ENCODE measurements around the gene PLCL1. TPM values are rescaled to one million over a fixed set of nuclear protein-coding genes. Genes with fewer than 3 reads are reported as not detected.

PLCL1 gene
- total RNA-seq, 1 donor from 2014 or later, result 1.2 TPM

- Mint-ChIP-seq H3K27me3 (ENCODE audit: unreplicated experiment) (no peaks in the 10 kb centered on the region), H3K27ac (ENCODE audit: unreplicated experiment) (no peak overlapping the region), H3K36me3 (ENCODE audit: unreplicated experiment) (no peaks in the 10 kb centered on the region), H3K4me3 (ENCODE audit: unreplicated experiment) (no peak overlapping the region), H3K9me3 (ENCODE audit: unreplicated experiment) (no peaks in the 10 kb centered on the region), H3K4me1 (ENCODE audit: unreplicated experiment) (peaks cover 15% of the 10 kb centered on the region)
- no peak for DNase-seq (ENCODE audit: extremely low spot score, unreplicated experiment)
- no peak for TF ChIP-seq CTCF (IDR thresholded peaks at IDR 0.05)
Observed at GRCh38 chr2:197888321-197888720, 83.9 kb downstream of the PLCL1 start.

DNA sequence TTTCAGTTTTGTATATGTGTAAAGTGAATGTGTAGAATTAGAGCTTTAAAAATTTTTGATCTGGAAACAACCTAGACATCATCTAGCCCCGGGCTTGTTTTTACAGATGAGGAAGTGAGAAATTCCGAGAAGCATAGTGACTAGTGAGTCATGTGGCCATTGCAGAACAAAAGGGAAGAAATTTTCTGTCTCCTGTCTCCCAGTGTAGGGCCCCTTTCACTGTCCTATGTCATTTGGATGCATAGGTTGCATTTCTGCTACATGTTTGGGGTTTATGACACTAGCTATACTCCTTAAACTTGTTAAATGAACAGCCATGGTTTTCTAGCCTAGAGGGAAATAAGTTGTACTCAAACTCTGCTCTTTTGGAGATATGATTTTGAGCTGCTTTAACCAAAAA is 84.6 kb downstream of the PLCL1 start:
- Mint-ChIP-seq H3K27me3 (ENCODE audit: unreplicated experiment) (peaks cover 3% of the 10 kb centered on the region), H3K36me3 (ENCODE audit: unreplicated experiment) (no peaks in the 10 kb centered on the region), H3K4me3 (ENCODE audit: unreplicated experiment) (no peak overlapping the region), H3K4me1 (ENCODE audit: unreplicated experiment) (peaks cover 14% of the 10 kb centered on the region), H3K27ac (ENCODE audit: unreplicated experiment) (peak overlapping the region; percentile 66), H3K9me3 (ENCODE audit: unreplicated experiment) (no peaks in the 10 kb centered on the region)
- TF ChIP-seq CTCF (IDR thresholded peaks at IDR 0.05), result no peak
- no peak for DNase-seq (ENCODE audit: extremely low spot score, unreplicated experiment)

- H3K27ac Mint-ChIP-seq (ENCODE audit: unreplicated experiment), result no peak overlapping the region
- no peak overlapping the region for H3K4me3 Mint-ChIP-seq (ENCODE audit: unreplicated experiment)
- H3K36me3 Mint-ChIP-seq (ENCODE audit: unreplicated experiment), result no peaks in the 10 kb centered on the region
- TF ChIP-seq CTCF (IDR thresholded peaks at IDR 0.05), result no peak
- no peaks in the 10 kb centered on the region for H3K9me3 Mint-ChIP-seq (ENCODE audit: unreplicated experiment)
- peaks cover 14% of the 10 kb centered on the region for H3K4me1 Mint-ChIP-seq (ENCODE audit: unreplicated experiment)
- no peak for DNase-seq (ENCODE audit: extremely low spot score, unreplicated experiment)
- H3K27me3 Mint-ChIP-seq (ENCODE audit: unreplicated experiment), result peaks cover 8% of the 10 kb centered on the region
Observed at GRCh38 chr2:197890168-197890567, 85.8 kb downstream of the PLCL1 start.

DNA sequence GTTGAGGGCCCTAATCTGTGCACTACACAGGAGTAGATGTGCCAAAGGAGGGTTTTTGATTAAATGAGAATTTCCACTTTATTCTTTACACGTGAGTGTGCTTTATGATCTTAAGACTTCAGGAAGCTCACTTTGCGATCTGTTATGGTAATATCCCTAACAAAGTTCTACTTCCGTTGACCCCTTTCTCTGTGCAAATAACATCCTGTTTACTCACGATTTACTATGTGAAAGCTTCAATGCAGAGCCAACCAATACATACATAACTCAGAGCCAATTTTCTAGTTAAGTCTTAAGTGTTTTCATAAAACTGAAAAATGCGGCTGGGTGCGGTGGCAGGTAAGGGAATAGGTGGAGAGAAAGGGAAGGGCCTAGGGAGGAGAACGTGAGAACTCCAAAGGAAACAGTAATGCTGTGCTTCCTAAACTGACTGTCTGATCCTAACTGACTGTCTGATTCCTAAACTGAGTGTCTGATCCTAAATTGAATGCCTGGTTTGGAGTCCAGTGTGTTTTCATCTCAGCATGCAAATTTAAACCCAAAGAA is 87.6 kb downstream of the PLCL1 start:
- Mint-ChIP-seq H3K4me3 (ENCODE audit: unreplicated experiment) (no peak overlapping the region), H3K9me3 (ENCODE audit: unreplicated experiment) (no peaks in the 10 kb centered on the region), H3K27me3 (ENCODE audit: unreplicated experiment) (peaks cover 15% of the 10 kb centered on the region), H3K27ac (ENCODE audit: unreplicated experiment) (no peak overlapping the region), H3K4me1 (ENCODE audit: unreplicated experiment) (peaks cover 14% of the 10 kb centered on the region), H3K36me3 (ENCODE audit: unreplicated experiment) (no peaks in the 10 kb centered on the region)
- DNase-seq (ENCODE audit: extremely low spot score, unreplicated experiment), result no peak
- no peak for TF ChIP-seq CTCF (IDR thresholded peaks at IDR 0.05)

GRCh38 chr2:197893403-197894177 is 89.2 kb downstream of the PLCL1 start:
- H3K27me3 Mint-ChIP-seq (ENCODE audit: unreplicated experiment), result peaks cover 15% of the 10 kb centered on the region

More at GRCh38 chr2:197893403-197894177, 89.2 kb downstream of the PLCL1 start:
- no peaks in the 10 kb centered on the region for H3K36me3 Mint-ChIP-seq (ENCODE audit: unreplicated experiment)
- peaks cover 13% of the 10 kb centered on the region for H3K4me1 Mint-ChIP-seq (ENCODE audit: unreplicated experiment)
- no peak for TF ChIP-seq CTCF (IDR thresholded peaks at IDR 0.05)
- no peak overlapping the region for H3K4me3 Mint-ChIP-seq (ENCODE audit: unreplicated experiment)
- H3K27ac Mint-ChIP-seq (ENCODE audit: unreplicated experiment), result no peak overlapping the region
- no peak for DNase-seq (ENCODE audit: extremely low spot score, unreplicated experiment)
- no peaks in the 10 kb centered on the region for H3K9me3 Mint-ChIP-seq (ENCODE audit: unreplicated experiment)
